ENCODE results near the gene CDKN2A. TPM values are rescaled to one million over a fixed set of nuclear protein-coding genes. Genes with fewer than 3 reads are reported as not detected.
A peak's percentile ranks its signal among the peaks of the same experiment; 100 is the strongest.

Gene CDKN2A
- total RNA-seq, 1 donor from 2014 or later = not detected

DNA sequence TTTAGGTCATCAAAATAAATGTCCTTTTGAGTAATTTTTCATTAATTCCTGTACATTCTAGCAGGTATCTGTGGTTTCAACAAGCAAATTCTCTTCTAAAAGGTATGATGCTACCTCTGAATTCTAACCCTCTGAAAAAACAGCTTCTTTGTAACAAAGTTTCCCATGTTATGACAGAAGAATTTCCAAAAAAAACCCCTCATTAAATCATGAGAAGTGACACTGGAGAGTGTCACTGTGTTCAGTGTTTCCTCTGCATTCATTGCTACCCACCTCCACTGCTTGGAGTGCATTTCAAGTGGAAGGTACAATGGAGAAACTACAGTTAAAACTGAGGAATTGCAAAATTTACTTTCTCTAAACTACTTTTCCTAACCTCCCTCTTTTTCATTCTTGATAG, 10.1 kb downstream of the CDKN2A start:
- Histone ChIP-seq H3K27ac (ENCODE audit: low read depth, low read length) (no peak overlapping the region), H3K4me1 (ENCODE audit: control insufficient read depth in 3 of 3, insufficient read depth in 3 of 3, low read length in 3 of 3) (no peaks in the 10 kb centered on the region), H3K9ac (ENCODE audit: low read depth in 1 of 3, low read length in 3 of 3) (no peak overlapping the region), H3K27me3 (ENCODE audit: control insufficient read depth in 3 of 3, insufficient read depth in 3 of 3, low read length in 3 of 3) (peaks cover 24 to 47% (median 34%) of the 10 kb centered on the region in 3 donors), H3K4me3 (ENCODE audit: low read length in 3 of 3) (no peak overlapping the region), H3K9me3 (ENCODE audit: control insufficient read depth in 3 of 3, low read length in 3 of 3) (no peaks in the 10 kb centered on the region), H3K36me3 (ENCODE audit: control insufficient read depth in 3 of 3, insufficient read depth in 3 of 3, low read length in 3 of 3) (no peaks in the 10 kb centered on the region)

GRCh38 chr9:21983561-21983935, 10.6 kb downstream of the CDKN2A start:
- Histone ChIP-seq H3K36me3 (ENCODE audit: control insufficient read depth in 3 of 3, insufficient read depth in 3 of 3, low read length in 3 of 3) (no peaks in the 10 kb centered on the region), H3K4me1 (ENCODE audit: control insufficient read depth in 3 of 3, insufficient read depth in 3 of 3, low read length in 3 of 3) (no peaks in the 10 kb centered on the region), H3K4me3 (ENCODE audit: low read length in 3 of 3) (no peak overlapping the region), H3K9ac (ENCODE audit: low read depth in 1 of 3, low read length in 3 of 3) (no peak overlapping the region), H3K9me3 (ENCODE audit: control insufficient read depth in 3 of 3, low read length in 3 of 3) (no peaks in the 10 kb centered on the region), H3K27ac (ENCODE audit: low read depth, low read length) (no peak overlapping the region), H3K27me3 (ENCODE audit: control insufficient read depth in 3 of 3, insufficient read depth in 3 of 3, low read length in 3 of 3) (peaks cover 24 to 52% (median 36%) of the 10 kb centered on the region in 3 donors)

GRCh38 chr9:21982861-21983560, 11.2 kb downstream of the CDKN2A start:
- H3K27ac ChIP-seq (ENCODE audit: low read depth, low read length) = no peak overlapping the region

DNA sequence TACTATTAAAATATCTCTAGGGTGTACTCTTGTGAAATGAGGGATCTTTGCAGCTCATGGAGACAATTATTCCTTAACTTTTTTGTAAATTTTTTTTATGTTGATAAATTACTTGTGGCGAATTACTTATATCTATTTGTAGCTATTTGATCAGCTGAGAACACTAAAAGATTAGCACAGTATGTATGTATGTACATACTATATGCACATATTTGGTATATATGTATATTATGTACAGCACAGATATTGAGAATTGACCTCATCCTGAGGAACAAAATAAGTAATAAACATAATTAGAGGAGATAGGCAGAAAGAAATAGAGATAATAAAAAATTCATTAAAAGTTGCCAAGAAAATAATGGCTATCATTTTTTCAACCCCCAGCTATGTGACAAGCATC, 11.8 kb downstream of the CDKN2A start:
- no peak overlapping the region for H3K27ac ChIP-seq (ENCODE audit: low read depth, low read length)
- H3K4me1 ChIP-seq (ENCODE audit: control insufficient read depth in 3 of 3, insufficient read depth in 3 of 3, low read length in 3 of 3) = no peaks in the 10 kb centered on the region
- no peak overlapping the region for H3K9ac ChIP-seq (ENCODE audit: low read depth in 1 of 3, low read length in 3 of 3)
- no peak overlapping the region for H3K4me3 ChIP-seq (ENCODE audit: low read length in 3 of 3)
- H3K27me3 ChIP-seq (ENCODE audit: control insufficient read depth in 3 of 3, insufficient read depth in 3 of 3, low read length in 3 of 3) = peaks cover 27 to 50% (median 36%) of the 10 kb centered on the region in 3 donors
- no peaks in the 10 kb centered on the region for H3K36me3 ChIP-seq (ENCODE audit: control insufficient read depth in 3 of 3, insufficient read depth in 3 of 3, low read length in 3 of 3)
- no peaks in the 10 kb centered on the region for H3K9me3 ChIP-seq (ENCODE audit: control insufficient read depth in 3 of 3, low read length in 3 of 3)

More at GRCh38 chr9:21982861-21983560, 11.2 kb downstream of the CDKN2A start:
- H3K9ac ChIP-seq (ENCODE audit: low read depth in 1 of 3, low read length in 3 of 3) = no peak overlapping the region
- no peaks in the 10 kb centered on the region for H3K9me3 ChIP-seq (ENCODE audit: control insufficient read depth in 3 of 3, low read length in 3 of 3)
- no peaks in the 10 kb centered on the region for H3K4me1 ChIP-seq (ENCODE audit: control insufficient read depth in 3 of 3, insufficient read depth in 3 of 3, low read length in 3 of 3)
- peaks cover 22 to 47% (median 38%) of the 10 kb centered on the region in 3 donors for H3K27me3 ChIP-seq (ENCODE audit: control insufficient read depth in 3 of 3, insufficient read depth in 3 of 3, low read length in 3 of 3)
- H3K36me3 ChIP-seq (ENCODE audit: control insufficient read depth in 3 of 3, insufficient read depth in 3 of 3, low read length in 3 of 3) = no peaks in the 10 kb centered on the region
- no peak overlapping the region for H3K4me3 ChIP-seq (ENCODE audit: low read length in 3 of 3)

DNA sequence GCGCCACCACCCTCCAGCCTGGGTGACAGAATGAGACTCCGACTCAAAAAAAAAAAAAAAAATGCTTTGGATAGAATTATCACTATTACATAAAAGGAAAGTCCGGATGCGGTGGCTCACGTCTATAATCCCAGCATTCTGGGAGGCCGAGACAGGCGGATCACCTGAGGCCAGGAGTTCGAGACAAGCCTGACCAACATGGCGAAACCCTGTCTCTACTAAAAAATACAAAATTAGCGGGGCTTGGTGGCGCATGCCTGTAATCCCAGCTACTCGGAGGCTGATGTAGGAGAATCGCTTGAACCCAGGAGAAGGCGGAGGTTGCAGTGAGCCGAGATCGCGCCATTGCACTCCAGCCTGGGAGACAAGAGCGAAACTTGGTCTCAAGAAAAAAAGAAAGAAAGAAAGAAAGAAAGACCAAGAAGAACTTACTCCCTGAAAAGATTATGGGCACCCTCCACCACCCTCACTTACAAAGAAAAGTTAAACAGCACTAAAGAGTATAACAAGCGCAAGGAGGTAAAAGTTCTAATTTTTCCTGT, 17.8 kb downstream of the CDKN2A start:
- Histone ChIP-seq H3K4me3 (ENCODE audit: low read length in 3 of 3) (no peak overlapping the region), H3K27ac (ENCODE audit: low read depth, low read length) (no peak overlapping the region), H3K4me1 (ENCODE audit: control insufficient read depth in 3 of 3, insufficient read depth in 3 of 3, low read length in 3 of 3) (peaks cover 7 to 14% (median 13%) of the 10 kb centered on the region in 3 donors), H3K27me3 (ENCODE audit: control insufficient read depth in 3 of 3, insufficient read depth in 3 of 3, low read length in 3 of 3) (peaks cover 74 to 81% (median 75%) of the 10 kb centered on the region in 3 donors), H3K9ac (ENCODE audit: low read depth in 1 of 3, low read length in 3 of 3) (no peak overlapping the region), H3K36me3 (ENCODE audit: control insufficient read depth in 3 of 3, insufficient read depth in 3 of 3, low read length in 3 of 3) (no peaks in the 10 kb centered on the region), H3K9me3 (ENCODE audit: control insufficient read depth in 3 of 3, low read length in 3 of 3) (no peaks in the 10 kb centered on the region)

DNA sequence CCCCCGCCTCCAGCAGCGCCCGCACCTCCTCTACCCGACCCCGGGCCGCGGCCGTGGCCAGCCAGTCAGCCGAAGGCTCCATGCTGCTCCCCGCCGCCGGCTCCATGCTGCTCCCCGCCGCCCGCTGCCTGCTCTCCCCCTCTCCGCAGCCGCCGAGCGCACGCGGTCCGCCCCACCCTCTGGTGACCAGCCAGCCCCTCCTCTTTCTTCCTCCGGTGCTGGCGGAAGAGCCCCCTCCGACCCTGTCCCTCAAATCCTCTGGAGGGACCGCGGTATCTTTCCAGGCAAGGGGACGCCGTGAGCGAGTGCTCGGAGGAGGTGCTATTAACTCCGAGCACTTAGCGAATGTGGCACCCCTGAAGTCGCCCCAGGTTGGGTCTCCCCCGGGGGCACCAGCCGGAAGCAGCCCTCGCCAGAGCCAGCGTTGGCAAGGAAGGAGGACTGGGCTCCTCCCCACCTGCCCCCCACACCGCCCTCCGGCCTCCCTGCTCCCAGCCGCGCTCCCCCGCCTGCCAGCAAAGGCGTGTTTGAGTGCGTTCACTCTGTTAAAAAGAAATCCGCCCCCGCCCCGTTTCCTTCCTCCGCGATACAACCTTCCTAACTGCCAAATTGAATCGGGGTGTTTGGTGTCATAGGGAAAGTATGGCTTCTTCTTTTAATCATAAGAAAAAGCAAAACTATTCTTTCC, 19.3 kb downstream of the CDKN2A start:
- Histone ChIP-seq H3K9ac (ENCODE audit: low read depth in 1 of 3, low read length in 3 of 3) (no peak overlapping the region), H3K4me3 (ENCODE audit: low read length in 3 of 3) (peak overlapping the region; percentile 33 to 55 (median 52)), H3K27ac (ENCODE audit: low read depth, low read length) (no peak overlapping the region), H3K9me3 (ENCODE audit: control insufficient read depth in 3 of 3, low read length in 3 of 3) (no peaks in the 10 kb centered on the region), H3K27me3 (ENCODE audit: control insufficient read depth in 3 of 3, insufficient read depth in 3 of 3, low read length in 3 of 3) (peaks cover 81 to 92% (median 84%) of the 10 kb centered on the region in 3 donors), H3K36me3 (ENCODE audit: control insufficient read depth in 3 of 3, insufficient read depth in 3 of 3, low read length in 3 of 3) (no peaks in the 10 kb centered on the region), H3K4me1 (ENCODE audit: control insufficient read depth in 3 of 3, insufficient read depth in 3 of 3, low read length in 3 of 3) (peaks cover 13 to 19% (median 14%) of the 10 kb centered on the region in 3 donors)

- H3K36me3 ChIP-seq (ENCODE audit: control insufficient read depth in 3 of 3, insufficient read depth in 3 of 3, low read length in 3 of 3) = no peaks in the 10 kb centered on the region
- H3K9me3 ChIP-seq (ENCODE audit: control insufficient read depth in 3 of 3, low read length in 3 of 3) = no peaks in the 10 kb centered on the region
- H3K9ac ChIP-seq (ENCODE audit: low read depth in 1 of 3, low read length in 3 of 3) = no peak overlapping the region
- H3K4me1 ChIP-seq (ENCODE audit: control insufficient read depth in 3 of 3, insufficient read depth in 3 of 3, low read length in 3 of 3) = peaks cover 13 to 19% (median 14%) of the 10 kb centered on the region in 3 donors
- peaks cover 84 to 92% (median 87%) of the 10 kb centered on the region in 3 donors for H3K27me3 ChIP-seq (ENCODE audit: control insufficient read depth in 3 of 3, insufficient read depth in 3 of 3, low read length in 3 of 3)
- peak overlapping the region in 2 of 3 donors; percentile 52 to 55 for H3K4me3 ChIP-seq (ENCODE audit: low read length in 3 of 3)
- H3K27ac ChIP-seq (ENCODE audit: low read depth, low read length) = no peak overlapping the region
Observed at GRCh38 chr9:21974343-21974721, 19.9 kb downstream of the CDKN2A start.

DNA sequence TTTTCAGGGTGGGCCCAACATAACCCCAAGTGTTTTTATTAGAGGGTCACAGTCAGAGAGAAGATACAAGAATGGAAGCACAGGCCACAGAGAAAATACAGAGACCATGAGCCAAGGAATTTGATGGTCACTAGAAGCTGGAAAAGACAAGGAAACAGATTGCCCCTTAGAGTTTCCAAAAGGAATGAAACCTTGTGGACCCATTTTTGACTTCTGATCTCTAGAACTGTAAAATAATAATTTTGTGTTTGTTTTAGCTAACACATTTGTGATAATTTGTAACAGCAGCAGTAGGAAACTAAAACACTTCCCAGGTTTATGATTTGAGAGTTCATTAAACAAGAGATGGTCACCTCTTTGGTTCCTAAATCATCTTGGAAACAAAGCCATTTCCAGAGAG, 21.8 kb downstream of the CDKN2A start:
- Histone ChIP-seq H3K4me3 (ENCODE audit: low read length in 3 of 3) (no peak overlapping the region), H3K9ac (ENCODE audit: low read depth in 1 of 3, low read length in 3 of 3) (no peak overlapping the region), H3K4me1 (ENCODE audit: control insufficient read depth in 3 of 3, insufficient read depth in 3 of 3, low read length in 3 of 3) (peaks cover 17 to 27% (median 18%) of the 10 kb centered on the region in 3 donors)

DNA sequence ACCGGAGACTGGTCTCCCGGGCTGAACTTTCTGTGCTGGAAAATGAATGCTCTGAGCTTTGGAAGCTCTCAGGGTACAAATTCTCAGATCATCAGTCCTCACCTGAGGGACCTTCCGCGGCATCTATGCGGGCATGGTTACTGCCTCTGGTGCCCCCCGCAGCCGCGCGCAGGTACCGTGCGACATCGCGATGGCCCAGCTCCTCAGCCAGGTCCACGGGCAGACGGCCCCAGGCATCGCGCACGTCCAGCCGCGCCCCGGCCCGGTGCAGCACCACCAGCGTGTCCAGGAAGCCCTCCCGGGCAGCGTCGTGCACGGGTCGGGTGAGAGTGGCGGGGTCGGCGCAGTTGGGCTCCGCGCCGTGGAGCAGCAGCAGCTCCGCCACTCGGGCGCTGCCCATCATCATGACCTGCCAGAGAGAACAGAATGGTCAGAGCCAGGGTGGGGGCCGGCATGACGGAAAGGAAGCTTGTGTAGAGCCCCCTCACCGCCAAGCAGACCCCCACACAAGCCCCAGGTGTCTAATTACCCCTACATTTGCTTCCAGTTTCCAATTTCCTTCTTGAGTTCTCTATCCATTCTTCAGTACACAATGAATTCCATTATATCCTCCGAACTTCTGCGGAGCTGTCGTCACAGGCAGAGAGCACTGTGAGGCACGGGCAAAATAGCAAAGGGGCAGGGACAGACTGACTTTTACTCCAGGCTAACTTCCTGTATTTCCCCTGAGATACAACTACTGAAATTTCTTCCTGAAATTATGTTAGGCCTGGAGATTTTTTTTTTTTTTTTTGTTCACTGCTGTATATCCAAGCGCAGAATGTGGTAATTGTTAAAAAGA, 23.2 kb downstream of the CDKN2A start:
- Histone ChIP-seq H3K9me3 (ENCODE audit: control insufficient read depth in 3 of 3, low read length in 3 of 3) (no peaks in the 10 kb centered on the region), H3K27ac (ENCODE audit: low read depth, low read length) (no peak overlapping the region), H3K27me3 (ENCODE audit: control insufficient read depth in 3 of 3, insufficient read depth in 3 of 3, low read length in 3 of 3) (peaks cover 89 to 96% (median 93%) of the 10 kb centered on the region in 3 donors), H3K36me3 (ENCODE audit: control insufficient read depth in 3 of 3, insufficient read depth in 3 of 3, low read length in 3 of 3) (no peaks in the 10 kb centered on the region), H3K4me1 (ENCODE audit: control insufficient read depth in 3 of 3, insufficient read depth in 3 of 3, low read length in 3 of 3) (peaks cover 17 to 27% (median 20%) of the 10 kb centered on the region in 3 donors), H3K9ac (ENCODE audit: low read depth in 1 of 3, low read length in 3 of 3) (no peak overlapping the region), H3K4me3 (ENCODE audit: low read length in 3 of 3) (no peak overlapping the region)

More for the DNA sequence above, 21.8 kb downstream of the CDKN2A start:
- no peaks in the 10 kb centered on the region for H3K36me3 ChIP-seq (ENCODE audit: control insufficient read depth in 3 of 3, insufficient read depth in 3 of 3, low read length in 3 of 3)
- H3K27me3 ChIP-seq (ENCODE audit: control insufficient read depth in 3 of 3, insufficient read depth in 3 of 3, low read length in 3 of 3) = peaks cover 90 to 96% (median 95%) of the 10 kb centered on the region in 3 donors
- no peaks in the 10 kb centered on the region for H3K9me3 ChIP-seq (ENCODE audit: control insufficient read depth in 3 of 3, low read length in 3 of 3)
- no peak overlapping the region for H3K27ac ChIP-seq (ENCODE audit: low read depth, low read length)
